Stimulated activated effector memory CD8-positive, alpha-beta T cell treated with anti-CD3 and anti-CD28 coated beads, Interleukin-12 subunit alpha, Interleukin-12 subunit beta, amount 100 ng/mL, for 72 hours (primary cell): ENCODE measurements around the gene TRIO.

Experiments used
- ATAC-seq: fragments of 150-1000 bp; cut with Tn5 transposase; 2 replicates; pipeline ENCODE4 v1.10.0; 2021
- DNase-seq, 2 donors: peaks; one replicate each; pipeline ENCODE4 v3.0.0; 2021 to 2022; ENCODE audit warnings: low spot score in 2 of 2
- H3K27ac Mint-ChIP-seq: one replicate; pipeline ENCODE4 v1.8.0; 2022; ENCODE audit warnings: mild to moderate bottlenecking, mixed read lengths
- H3K36me3 Mint-ChIP-seq: one replicate; pipeline ENCODE4 v1.8.0; 2022; ENCODE audit warnings: mild to moderate bottlenecking, mixed read lengths
- H3K4me1 Mint-ChIP-seq: one replicate; pipeline ENCODE4 v1.8.0; 2022; ENCODE audit warnings: mixed read lengths
- H3K4me3 Mint-ChIP-seq: one replicate; pipeline ENCODE4 v1.8.0; 2022; ENCODE audit warnings: mild to moderate bottlenecking, mixed read lengths
- H3K9me3 Mint-ChIP-seq: one replicate; pipeline ENCODE4 v1.8.0; 2022; ENCODE audit warnings: mixed read lengths

The TRIO gene

GRCh38 chr5:14250748-14251701, 107.9 kb downstream of the TRIO start:
- no peak overlapping the region for H3K27ac Mint-ChIP-seq
- no peaks in the 10 kb centered on the region for H3K36me3 Mint-ChIP-seq
- peaks cover 4% of the 10 kb centered on the region for H3K9me3 Mint-ChIP-seq
- ATAC-seq (no peak), DNase-seq (no peak)
- H3K4me3 Mint-ChIP-seq = no peak overlapping the region
- H3K4me1 Mint-ChIP-seq = peaks cover 6% of the 10 kb centered on the region

GRCh38 chr5:14251733-14252132, 108.6 kb downstream of the TRIO start:
- Mint-ChIP-seq H3K4me1 (peaks cover 6% of the 10 kb centered on the region), H3K27ac (no peak overlapping the region), H3K9me3 (peaks cover 7% of the 10 kb centered on the region), H3K36me3 (no peaks in the 10 kb centered on the region), H3K4me3 (no peak overlapping the region)
- DNase-seq (no peak), ATAC-seq (peak; percentile 63)

- no peak overlapping the region for H3K27ac Mint-ChIP-seq
Observed at GRCh38 chr5:14252793-14253192, 109.7 kb downstream of the TRIO start.

GRCh38 chr5:14254686-14255085, 111.5 kb downstream of the TRIO start:
- Mint-ChIP-seq H3K4me3 (no peak overlapping the region), H3K27ac (no peak overlapping the region), H3K36me3 (no peaks in the 10 kb centered on the region), H3K9me3 (peaks cover 7% of the 10 kb centered on the region), H3K4me1 (peaks cover 6% of the 10 kb centered on the region)
- ATAC-seq (no peak), DNase-seq (no peak)

More at GRCh38 chr5:14252793-14253192, 109.7 kb downstream of the TRIO start:
- peaks cover 6% of the 10 kb centered on the region for H3K4me1 Mint-ChIP-seq
- H3K4me3 Mint-ChIP-seq = no peak overlapping the region
- DNase-seq = no peak
- no peak for ATAC-seq
- peaks cover 7% of the 10 kb centered on the region for H3K9me3 Mint-ChIP-seq
- H3K36me3 Mint-ChIP-seq = no peaks in the 10 kb centered on the region

- Mint-ChIP-seq H3K4me1 (peaks cover 6% of the 10 kb centered on the region), H3K9me3 (peaks cover 7% of the 10 kb centered on the region), H3K36me3 (no peaks in the 10 kb centered on the region), H3K27ac (no peak overlapping the region), H3K4me3 (no peak overlapping the region)
- DNase-seq (no peak), ATAC-seq (no peak)
Observed at GRCh38 chr5:14256026-14256690, 113.0 kb downstream of the TRIO start.

- ATAC-seq (no peak), DNase-seq (no peak)
- H3K4me1 Mint-ChIP-seq = peaks cover 6% of the 10 kb centered on the region
- H3K36me3 Mint-ChIP-seq = no peaks in the 10 kb centered on the region
- H3K27ac Mint-ChIP-seq = no peak overlapping the region
- H3K4me3 Mint-ChIP-seq = no peak overlapping the region
- H3K9me3 Mint-ChIP-seq = peaks cover 7% of the 10 kb centered on the region
Observed at GRCh38 chr5:14256756-14257393, 113.7 kb downstream of the TRIO start.

- DNase-seq (no peak), ATAC-seq (peak; percentile 59)
- H3K36me3 Mint-ChIP-seq = no peaks in the 10 kb centered on the region
- H3K4me3 Mint-ChIP-seq = no peak overlapping the region
- H3K27ac Mint-ChIP-seq = no peak overlapping the region
- H3K9me3 Mint-ChIP-seq = peaks cover 7% of the 10 kb centered on the region
- no peaks in the 10 kb centered on the region for H3K4me1 Mint-ChIP-seq
Observed at GRCh38 chr5:14257995-14258403, 114.9 kb downstream of the TRIO start.

- no peak overlapping the region for H3K27ac Mint-ChIP-seq
- no peak for DNase-seq
- H3K4me1 Mint-ChIP-seq = no peaks in the 10 kb centered on the region
- no peak for ATAC-seq
- H3K9me3 Mint-ChIP-seq = peaks cover 7% of the 10 kb centered on the region
- no peak overlapping the region for H3K4me3 Mint-ChIP-seq
- H3K36me3 Mint-ChIP-seq = no peaks in the 10 kb centered on the region
Observed at GRCh38 chr5:14258840-14259239, 115.7 kb downstream of the TRIO start.

- no peak overlapping the region for H3K27ac Mint-ChIP-seq
- no peaks in the 10 kb centered on the region for H3K36me3 Mint-ChIP-seq
- DNase-seq = no peak
- ATAC-seq = no peak
- H3K9me3 Mint-ChIP-seq = peaks cover 7% of the 10 kb centered on the region
- H3K4me3 Mint-ChIP-seq = no peak overlapping the region
- H3K4me1 Mint-ChIP-seq = peaks cover 6% of the 10 kb centered on the region
Observed at GRCh38 chr5:14260637-14261036, 117.5 kb downstream of the TRIO start.

GRCh38 chr5:14261235-14261634, 118.1 kb downstream of the TRIO start:
- ATAC-seq = no peak
- DNase-seq = no peak
- H3K4me3 Mint-ChIP-seq = no peak overlapping the region
- H3K36me3 Mint-ChIP-seq = no peaks in the 10 kb centered on the region
- H3K4me1 Mint-ChIP-seq = peaks cover 6% of the 10 kb centered on the region
- no peak overlapping the region for H3K27ac Mint-ChIP-seq
- peaks cover 1% of the 10 kb centered on the region for H3K9me3 Mint-ChIP-seq

- Mint-ChIP-seq H3K9me3 (no peaks in the 10 kb centered on the region), H3K36me3 (no peaks in the 10 kb centered on the region), H3K4me3 (no peak overlapping the region), H3K4me1 (peaks cover 6% of the 10 kb centered on the region), H3K27ac (no peak overlapping the region)
- ATAC-seq = no peak
- DNase-seq = no peak
Observed at GRCh38 chr5:14261856-14262611, 118.9 kb downstream of the TRIO start.

- DNase-seq = no peak
- Mint-ChIP-seq H3K9me3 (no peaks in the 10 kb centered on the region), H3K4me1 (peaks cover 7% of the 10 kb centered on the region), H3K36me3 (no peaks in the 10 kb centered on the region), H3K27ac (no peak overlapping the region), H3K4me3 (no peak overlapping the region)
- no peak for ATAC-seq
Observed at GRCh38 chr5:14263113-14263512, 120.0 kb downstream of the TRIO start.

GRCh38 chr5:14263699-14264098, 120.6 kb downstream of the TRIO start:
- Mint-ChIP-seq H3K36me3 (no peaks in the 10 kb centered on the region), H3K27ac (no peak overlapping the region), H3K4me3 (no peak overlapping the region), H3K4me1 (peaks cover 12% of the 10 kb centered on the region), H3K9me3 (no peaks in the 10 kb centered on the region)
- DNase-seq (no peak), ATAC-seq (no peak)

- peak; percentile 44 to 79 for DNase-seq
- H3K4me1 Mint-ChIP-seq = peaks cover 12% of the 10 kb centered on the region
- H3K9me3 Mint-ChIP-seq = no peaks in the 10 kb centered on the region
- peak; percentile 92 for ATAC-seq
- H3K36me3 Mint-ChIP-seq = no peaks in the 10 kb centered on the region
- peak overlapping the region; percentile 41 for H3K4me3 Mint-ChIP-seq
- H3K27ac Mint-ChIP-seq = no peak overlapping the region
Observed at GRCh38 chr5:14264605-14265316, 121.6 kb downstream of the TRIO start.
